SU-DHL-6 (cell line): ENCODE measurements around the gene ATP13A3.

Experiments
- H2AFZ ChIP-seq: fragments of 200-600 bp; sonication (generic); 2 replicates; pipeline ENCODE4 v1.6.1; 2014; ENCODE audit warnings: low read depth, mild to moderate bottlenecking, moderate library complexity, mixed read lengths, antibody characterized with exemption, low read length; ENCODE audit not compliant: severe bottlenecking
- H3F3A ChIP-seq: fragments of 200-600 bp; shearing (Covaris generic); 2 replicates; pipeline ENCODE4 v1.6.0; 2016; ENCODE audit warnings: antibody characterized with exemption, mild to moderate bottlenecking; ENCODE audit not compliant: insufficient read depth
- H3K27ac ChIP-seq: fragments of 200-600 bp; sonication (generic); 2 replicates; pipeline ENCODE4 v1.5.1; 2016; ENCODE audit warnings: low read depth, mild to moderate bottlenecking, low read length, moderate library complexity, mixed read lengths
- H3K27me3 ChIP-seq: fragments of 200-600 bp; sonication (generic), shearing (Covaris generic); 2 replicates; pipeline ENCODE4 v1.6.0; 2014; ENCODE audit warnings: mild to moderate bottlenecking, low read length
- H3K36me3 ChIP-seq: fragments of 200-600 bp; sonication (generic); 2 replicates; pipeline ENCODE4 v1.6.1; 2014; ENCODE audit warnings: mild to moderate bottlenecking, low read length, mixed read lengths
- H3K4me2 ChIP-seq: fragments of 300-600, 200-600 bp; shearing (Covaris generic), sonication (generic); 2 replicates; pipeline ENCODE4 v1.6.0; 2014; ENCODE audit warnings: low read length, low read depth, mild to moderate bottlenecking; ENCODE audit not compliant: poor library complexity, severe bottlenecking
- H3K4me3 ChIP-seq: fragments of 200-600 bp; sonication (generic); 2 replicates; pipeline ENCODE4 v1.5.1; 2014; ENCODE audit warnings: antibody characterized with exemption, low read length, mild to moderate bottlenecking, mixed read lengths; ENCODE audit not compliant: insufficient read depth, poor library complexity, severe bottlenecking
- H3K79me2 ChIP-seq: fragments of 200-600 bp; sonication (generic); 2 replicates; pipeline ENCODE4 v1.6.1; 2014; ENCODE audit warnings: mild to moderate bottlenecking, low read length, moderate library complexity; ENCODE audit not compliant: insufficient read depth
- H3K9ac ChIP-seq: fragments of 200-600 bp; sonication (generic); 2 replicates; pipeline ENCODE4 v1.7.0; 2014; ENCODE audit warnings: mild to moderate bottlenecking, low read length
- H3K9me2 ChIP-seq: fragments of 200-600 bp; sonication (generic); replicated peaks from 2 replicates; pipeline ENCODE4 v1.6.1; 2014; ENCODE audit warnings: low read length; ENCODE audit not compliant: insufficient read depth
- H3K9me3 ChIP-seq: fragments of 200-600 bp; sonication (generic); 2 replicates; pipeline ENCODE4 v1.6.1; 2014; ENCODE audit warnings: low read length, mixed read lengths; ENCODE audit not compliant: insufficient read depth
- H4K20me1 ChIP-seq: fragments of 200-600 bp; sonication (generic); 2 replicates; pipeline ENCODE4 v1.6.1; 2014; ENCODE audit warnings: low read depth, mild to moderate bottlenecking, antibody characterized with exemption, low read length, moderate library complexity, mixed read lengths
- CTCF ChIP-seq: fragments of 200-600 bp; sonication (generic); IDR thresholded peaks from one replicate; pipeline ENCODE4 v1.5.1; 2017; ENCODE audit warnings: antibody characterized with exemption, mild to moderate bottlenecking, low read length, moderate library complexity; ENCODE audit not compliant: insufficient read depth, poor library complexity, severe bottlenecking
- EZH2phosphoT487 ChIP-seq: fragments of 200-600 bp; sonication (generic), shearing (Covaris generic); conservative IDR thresholded peaks from 2 replicates; pipeline ENCODE4 v1.6.1; 2018; ENCODE audit warnings: mild to moderate bottlenecking, antibody characterized with exemption, low read length, moderate library complexity, mixed read lengths

ATP13A3 gene

GRCh38 chr3:194462936-194463335, 23.9 kb downstream of the ATP13A3 start:
- no peak overlapping the region for H3K4me2 ChIP-seq
- no peak overlapping the region for H3K4me3 ChIP-seq
- no peaks in the 10 kb centered on the region for H3K9me2 ChIP-seq
- peaks cover 70% of the 10 kb centered on the region for H3K79me2 ChIP-seq
- TF ChIP-seq CTCF = no peak
- no peak for TF ChIP-seq EZH2phosphoT487
- no peak overlapping the region for H3K9ac ChIP-seq
- H3F3A ChIP-seq = 0 out of 2 replicates have a peak, but pooled peaks cover 12% of the 10 kb centered on the region
- H3K27me3 ChIP-seq = no peaks in the 10 kb centered on the region
- H3K27ac ChIP-seq = no peak overlapping the region
- no peaks in the 10 kb centered on the region for H3K9me3 ChIP-seq
- H4K20me1 ChIP-seq = peaks cover 21% of the 10 kb centered on the region
- peaks cover 16% of the 10 kb centered on the region; the same call in 1 of the 2 replicates for H3K36me3 ChIP-seq
- no peak overlapping the region for H2AFZ ChIP-seq

GRCh38 chr3:194460566-194460965, 26.2 kb downstream of the ATP13A3 start:
- H3K9ac ChIP-seq = no peak overlapping the region
- H3K4me2 ChIP-seq = no peak overlapping the region
- peaks cover 26% of the 10 kb centered on the region; the same call in 1 of the 2 replicates for H3K36me3 ChIP-seq
- TF ChIP-seq EZH2phosphoT487 (no peak), CTCF (no peak)
- H2AFZ ChIP-seq = no peak overlapping the region
- peaks cover 46% of the 10 kb centered on the region for H3K79me2 ChIP-seq
- 0 out of 2 replicates have a peak, but pooled peaks cover 5% of the 10 kb centered on the region for H4K20me1 ChIP-seq
- H3K27ac ChIP-seq = no peak overlapping the region
- H3F3A ChIP-seq = 0 out of 2 replicates have a peak, but pooled peaks cover 4% of the 10 kb centered on the region
- no peaks in the 10 kb centered on the region for H3K27me3 ChIP-seq
- no peak overlapping the region for H3K4me3 ChIP-seq
- no peaks in the 10 kb centered on the region for H3K9me2 ChIP-seq
- H3K9me3 ChIP-seq = no peaks in the 10 kb centered on the region

- Histone ChIP-seq H2AFZ (no peak overlapping the region), H3K36me3 (peaks cover 43% of the 10 kb centered on the region; the same call in 1 of the 2 replicates), H3K27me3 (no peaks in the 10 kb centered on the region), H3K4me2 (no peak overlapping the region), H3K27ac (no peak overlapping the region), H3F3A (0 out of 2 replicates have a peak, but pooled peaks cover 4% of the 10 kb centered on the region), H3K79me2 (peaks cover 23% of the 10 kb centered on the region), H3K9me2 (no peaks in the 10 kb centered on the region), H3K9me3 (no peaks in the 10 kb centered on the region), H3K9ac (no peak overlapping the region), H3K4me3 (no peak overlapping the region), H4K20me1 (0 out of 2 replicates have a peak, but pooled peaks cover 5% of the 10 kb centered on the region)
- TF ChIP-seq CTCF = no peak
- no peak for TF ChIP-seq EZH2phosphoT487
Observed at GRCh38 chr3:194458131-194458530, 28.7 kb downstream of the ATP13A3 start.
